Upper lobe of left lung (tissue), 6 donors: ENCODE results near the gene PSPN. TPM values are rescaled to one million over a fixed set of nuclear protein-coding genes. Genes with fewer than 3 reads are reported as not detected.
A peak's percentile ranks its signal among the peaks of the same experiment; 100 is the strongest.
"Not testable (repeated sequence)": the region's sequence is repeated elsewhere in the genome, so short reads cannot be mapped to it uniquely, and the experiment has no call there.

Experiments used
- ATAC-seq, 2 donors: fragments of 200-7000 bp; cut with Tn5 transposase; one replicate each; pipeline ENCODE4 v1.9.1; 2022; ENCODE audit warnings: mild to moderate bottlenecking in 2 of 2, moderate library complexity in 2 of 2; ENCODE audit not compliant: low FRiP score in 2 of 2
- DNase-seq, 2 donors: peaks; one replicate each; pipeline ENCODE4 v3.0.0-alpha.2; 2019 to 2020
- H3K27ac ChIP-seq, 4 donors: fragments of 200-600 bp; sonication (generic); one replicate each; pipeline ENCODE4 v1.5.1; 2016 to 2019
- H3K27me3 ChIP-seq, 4 donors: fragments of 200-600 bp; sonication (generic); one replicate each; pipeline ENCODE4 v1.5.1; 2017 to 2019
- H3K36me3 ChIP-seq, 4 donors: fragments of 200-600 bp; sonication (generic); one replicate each; pipeline ENCODE4 v1.5.1; 2016 to 2019
- H3K4me1 ChIP-seq, 4 donors: fragments of 200-600 bp; sonication (generic); one replicate each; pipeline ENCODE4 v1.5.1; 2018 to 2019
- H3K4me3 ChIP-seq, 4 donors: fragments of 200-600 bp; sonication (generic); one replicate each; pipeline ENCODE4 v1.5.1; 2017 to 2019; ENCODE audit warnings: mild to moderate bottlenecking in 2 of 4, moderate library complexity in 1 of 4
- H3K9me3 ChIP-seq, 4 donors: fragments of 200-600 bp; sonication (generic); one replicate each; pipeline ENCODE4 v1.5.1; 2018 to 2019
- CTCF ChIP-seq, 6 experiments: fragments of 450-650 bp in 4 of 6; fragments of 200-600 bp in 2 of 6; sonication (generic) in 2 of 6; IDR thresholded peaks; one replicate each; pipeline ENCODE4 v1.5.1; 2016 to 2019; ENCODE audit warnings: antibody characterized with exemption in 6 of 6
- EP300 ChIP-seq, 4 donors: sonication (generic); formaldehyde crosslinking; IDR thresholded peaks; one replicate each; pipeline ENCODE4 v1.5.1; 2017; ENCODE audit warnings: antibody characterized with exemption in 4 of 4, control low read depth in 2 of 4
- POLR2A ChIP-seq, 4 donors: fragments of 450-650 bp; IDR thresholded peaks; one replicate each; pipeline ENCODE4 v1.5.1; 2016 to 2017; ENCODE audit warnings: antibody characterized with exemption in 4 of 4, mild to moderate bottlenecking in 2 of 4
- POLR2AphosphoS5 ChIP-seq, 2 donors: sonication (generic); formaldehyde crosslinking; IDR thresholded peaks; one replicate each; pipeline ENCODE4 v1.5.1; 2017; ENCODE audit warnings: antibody characterized with exemption in 2 of 2
- WGBS, 2 donors: methylation state at CpG; one replicate each; pipeline ENCODE4 v1.1.5; 2017 to 2018; 5-methylcytosine and 5-hydroxymethylcytosine counted together
- total RNA-seq, 6 donors: library from RNA; depleted of rRNA in 4 of 6; stranded (reverse); fragments of >200 nt in 4 of 6; gene quantifications; one replicate each; pipeline versions ENCODE4 v1.1.0 to v1.2.1, GENCODE V29; 2016 to 2021
- donor health status: DM: no; HTN: no; CAD: no; lungs with moderate emphysema.
- donor health status: DM: no; HTN: yes; CAD: no; lungs with severe emphysema.

PSPN gene
- total RNA-seq, 6 donors from 2014 or later = 1.00 to 2.6 (median 1.5) TPM

- Histone ChIP-seq H3K27me3 (no peaks in the 10 kb centered on the region), H3K4me3 (peak within 1 kb of the TSS; percentile 76 to 99 (median 82)), H3K4me1 (peaks cover 9 to 27% (median 12%) of the 10 kb centered on the region in 4 donors), H3K36me3 (peaks cover 2 to 30% (median 24%) of the 10 kb centered on the region in 4 donors), H3K27ac (peak within 1 kb of the TSS; percentile 93 to 99 (median 96)), H3K9me3 (no peaks in the 10 kb centered on the region)
- peak in 1 of 2 donors; percentile 100 for DNase-seq
- ATAC-seq = peak; percentile 93 to 95
- WGBS, 2 donors = 2% methylated on average over 29 of the region's 47 CpGs; no CpG with 5 or more reads in 1 of the 2 donors
- TF ChIP-seq POLR2AphosphoS5 (IDR thresholded peaks at IDR 0.05) (peak; percentile 64 to 65), CTCF (IDR thresholded peaks at IDR 0.05) (peak in 1 of 6 experiments; percentile 5), POLR2A (IDR thresholded peaks at IDR 0.05) (peak in 3 of 4 donors; percentile 26 to 82 (median 36)), EP300 (IDR thresholded peaks at IDR 0.05) (no peak)
These were observed 3.1 kb downstream of the PSPN start, which contains the start of gene ALKBH7 for GRCh38 chr19:6372594-6373095. Gene ALKBH7, plus strand, starts transcription at chr19:6372794. Its CDS starts 27 bp downstream, at chr19:6372821.

GRCh38 chr19:6364353-6364752 is 11.4 kb downstream of the PSPN start:
- no peak for TF ChIP-seq CTCF (IDR thresholded peaks at IDR 0.05)
- Histone ChIP-seq H3K9me3 (no peaks in the 10 kb centered on the region), H3K4me1 (peaks cover 9 to 18% (median 16%) of the 10 kb centered on the region in 4 donors), H3K4me3 (no peak overlapping the region), H3K36me3 (peaks cover 27 to 55% (median 49%) of the 10 kb centered on the region in 4 donors), H3K27me3 (no peaks in the 10 kb centered on the region), H3K27ac (no peak overlapping the region)
- ATAC-seq (no peak), DNase-seq (peak in 1 of 2 donors; percentile 77)
- 97% methylated on average over 20 to 21 of the region's 21 CpGs for WGBS, 2 donors

- WGBS, 2 donors = 26 to 31% methylated on average over 11 of the region's 11 CpGs
- DNase-seq = no peak
- Histone ChIP-seq H3K27me3 (no peaks in the 10 kb centered on the region), H3K36me3 (peaks cover 25 to 38% (median 31%) of the 10 kb centered on the region in 4 donors), H3K4me1 (peaks cover 9 to 18% (median 16%) of the 10 kb centered on the region in 4 donors), H3K9me3 (no peaks in the 10 kb centered on the region), H3K4me3 (peak overlapping the region; percentile 91 to 99 (median 95)), H3K27ac (peak overlapping the region; percentile 81 to 97 (median 94))
- no peak for ATAC-seq
- no peak for TF ChIP-seq POLR2AphosphoS5 (IDR thresholded peaks at IDR 0.05)
- no peak for TF ChIP-seq CTCF (IDR thresholded peaks at IDR 0.05)
- no peak for TF ChIP-seq EP300 (IDR thresholded peaks at IDR 0.05)
- TF ChIP-seq POLR2A (IDR thresholded peaks at IDR 0.05) = no peak
These were observed 13.4 kb downstream of the PSPN start for GRCh38 chr19:6362351-6362801.

GRCh38 chr19:6362027-6362350 is 13.7 kb downstream of the PSPN start:
- peak in 1 of 2 donors; percentile 9 for ATAC-seq

GRCh38 chr19:6360857-6361216 is 14.9 kb downstream of the PSPN start:
- not testable (repeated sequence) for H3K27me3 ChIP-seq, ATAC-seq, H3K9me3 ChIP-seq
- H3K4me3 ChIP-seq = peak overlapping the region in 3 of 4 donors; percentile 91 to 99 (median 96)
- peaks cover 15 to 23% (median 19%) of the 10 kb centered on the region in 4 donors for H3K36me3 ChIP-seq
- H3K27ac ChIP-seq = peak overlapping the region; percentile 81 to 97 (median 94)
- peak in 1 of 2 donors; percentile 65 for DNase-seq
- 93 to 96% methylated on average over 10 of the region's 10 CpGs for WGBS, 2 donors
- peaks cover 9 to 18% (median 16%) of the 10 kb centered on the region in 4 donors for H3K4me1 ChIP-seq

More at GRCh38 chr19:6362027-6362350, 13.7 kb downstream of the PSPN start:
- Histone ChIP-seq H3K36me3 (peaks cover 25 to 34% (median 30%) of the 10 kb centered on the region in 4 donors), H3K27me3 (no peaks in the 10 kb centered on the region), H3K27ac (peak overlapping the region; percentile 81 to 97 (median 94)), H3K4me3 (peak overlapping the region; percentile 91 to 99 (median 95)), H3K9me3 (no peaks in the 10 kb centered on the region), H3K4me1 (peaks cover 9 to 18% (median 16%) of the 10 kb centered on the region in 4 donors)
- 1 to 5% methylated on average over 7 of the region's 7 CpGs for WGBS, 2 donors
- no peak for DNase-seq
- TF ChIP-seq POLR2A (IDR thresholded peaks at IDR 0.05) (no peak), POLR2AphosphoS5 (IDR thresholded peaks at IDR 0.05) (no peak), EP300 (IDR thresholded peaks at IDR 0.05) (no peak), CTCF (IDR thresholded peaks at IDR 0.05) (no peak)

GRCh38 chr19:6360445-6360844 is 15.3 kb downstream of the PSPN start:
- not testable (repeated sequence) for ATAC-seq
- 91 to 94% methylated on average over 12 of the region's 12 CpGs for WGBS, 2 donors

More at GRCh38 chr19:6360445-6360844, 15.3 kb downstream of the PSPN start:
- H3K4me1 ChIP-seq = peaks cover 9 to 18% (median 16%) of the 10 kb centered on the region in 4 donors
- not testable (repeated sequence) for H3K9me3 ChIP-seq, DNase-seq, H3K27ac ChIP-seq, H3K27me3 ChIP-seq, H3K4me3 ChIP-seq
- H3K36me3 ChIP-seq = peaks cover 11 to 19% (median 15%) of the 10 kb centered on the region in 4 donors
